GM19193 (cell line): ENCODE data around the gene SYNDIG1.

Experiments
- POLR2A ChIP-seq: IDR thresholded peaks from 4 replicates; pipeline ENCODE4 v1.6.1; 2011; ENCODE audit not compliant: insufficient read depth, insufficient read length; ENCODE audit errors: extremely low read depth

The SYNDIG1 gene

DNA sequence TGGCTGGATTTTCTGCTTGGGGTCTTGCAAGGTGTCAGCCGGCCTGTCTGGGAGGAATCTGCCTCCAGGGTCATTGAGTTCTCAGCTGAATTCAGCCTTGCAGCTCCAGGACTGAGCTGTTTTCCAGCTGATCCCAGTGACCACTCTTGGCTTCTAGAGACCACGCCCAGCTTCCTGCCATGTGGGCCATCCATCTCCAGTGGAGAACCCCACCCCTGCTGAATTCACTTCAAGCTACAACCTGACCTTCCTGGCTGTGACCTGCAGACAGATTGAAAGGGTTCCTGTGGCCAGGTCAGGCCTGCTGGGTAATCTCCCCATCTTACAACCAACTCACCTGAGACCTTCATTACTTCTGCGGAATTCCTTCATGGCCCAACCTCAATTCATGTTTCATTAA, 26.5 kb upstream of the SYNDIG1 start:
- TF ChIP-seq POLR2A, result no peak

- TF ChIP-seq POLR2A, result no peak
Measured at GRCh38 chr20:24443436-24443835, 26.0 kb upstream of the SYNDIG1 start.

GRCh38 chr20:24444526-24445190, 24.8 kb upstream of the SYNDIG1 start:
- no peak for TF ChIP-seq POLR2A

- no peak for TF ChIP-seq POLR2A
Measured at GRCh38 chr20:24445510-24446170, 23.8 kb upstream of the SYNDIG1 start.

GRCh38 chr20:24446811-24447210, 22.6 kb upstream of the SYNDIG1 start:
- TF ChIP-seq POLR2A, result no peak

DNA sequence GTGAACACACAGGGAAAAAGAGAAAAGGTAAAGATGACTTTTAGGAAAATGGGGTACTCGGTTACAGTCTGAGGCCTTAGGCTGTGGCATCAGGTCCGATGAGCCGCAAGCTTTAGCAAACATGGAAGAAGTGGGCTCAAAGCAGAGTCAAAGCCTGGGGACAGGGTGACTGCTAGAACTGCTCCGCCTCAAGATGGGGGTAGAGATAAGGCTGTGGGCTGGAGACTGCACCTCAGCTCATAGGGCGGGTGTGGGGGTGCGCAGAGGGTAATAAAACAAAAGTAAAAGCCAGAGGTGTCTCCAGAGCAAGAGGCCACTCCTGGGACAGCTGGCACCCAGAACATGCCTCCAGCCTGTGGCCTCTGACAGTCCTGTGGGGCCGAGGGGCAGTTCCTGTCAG, 21.3 kb upstream of the SYNDIG1 start:
- no peak for TF ChIP-seq POLR2A

DNA sequence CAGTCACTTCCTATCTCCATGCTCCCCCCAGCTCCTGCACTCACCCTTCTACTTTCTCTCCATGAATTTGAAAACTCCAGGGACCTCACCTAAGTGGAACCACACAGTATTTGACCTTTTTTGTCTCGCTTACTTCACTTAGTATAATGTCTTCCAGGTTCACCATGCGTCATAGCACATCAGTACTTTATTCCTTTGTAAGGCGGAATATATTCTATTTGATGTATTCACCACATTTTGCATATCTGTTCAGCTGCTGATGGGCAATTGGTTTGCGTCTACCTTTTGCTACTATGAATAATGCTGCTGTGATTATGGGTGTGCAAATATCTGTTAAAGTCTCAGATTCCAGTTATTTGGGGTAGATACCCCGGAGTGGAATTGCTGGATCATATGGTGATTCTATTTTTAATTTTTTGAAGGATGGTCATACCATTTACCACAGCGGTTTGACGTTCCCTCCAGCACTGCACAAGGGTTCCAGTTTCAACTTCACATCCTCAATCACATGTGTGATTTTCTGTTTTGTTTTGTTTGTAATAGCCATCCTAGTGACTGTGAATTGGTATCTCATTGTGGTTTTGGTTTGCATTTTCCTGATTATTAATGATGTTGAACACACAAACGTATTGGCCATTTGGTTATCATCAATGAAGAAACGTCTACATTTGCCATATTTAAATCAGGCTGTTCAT, 20.3 kb upstream of the SYNDIG1 start:
- no peak for TF ChIP-seq POLR2A

DNA sequence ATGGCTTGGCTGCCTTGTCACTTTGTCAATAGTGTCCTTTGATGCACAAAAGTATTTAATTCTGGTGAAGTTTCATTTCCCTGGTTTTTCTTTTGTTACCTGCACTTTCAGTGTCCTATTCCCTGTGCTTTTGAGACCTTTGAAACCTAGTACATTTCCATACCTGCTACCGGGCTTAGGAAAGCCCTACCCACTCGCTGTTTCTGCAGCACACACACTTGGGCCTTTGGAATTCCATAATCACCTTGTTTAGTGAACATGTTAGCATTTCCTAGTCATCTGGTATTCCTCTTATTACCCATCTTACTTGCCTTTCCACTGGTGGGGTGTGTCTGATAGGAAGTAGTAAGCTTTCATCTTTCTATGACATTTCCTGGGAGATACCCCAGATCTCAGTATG, 19.3 kb upstream of the SYNDIG1 start:
- TF ChIP-seq POLR2A, result no peak

- no peak for TF ChIP-seq POLR2A
Measured at GRCh38 chr20:24450624-24451376, 18.6 kb upstream of the SYNDIG1 start.

GRCh38 chr20:24451428-24451827, 18.0 kb upstream of the SYNDIG1 start:
- no peak for TF ChIP-seq POLR2A

GRCh38 chr20:24452016-24452415, 17.4 kb upstream of the SYNDIG1 start:
- no peak for TF ChIP-seq POLR2A

GRCh38 chr20:24452498-24453127, 16.8 kb upstream of the SYNDIG1 start:
- TF ChIP-seq POLR2A, result no peak

DNA sequence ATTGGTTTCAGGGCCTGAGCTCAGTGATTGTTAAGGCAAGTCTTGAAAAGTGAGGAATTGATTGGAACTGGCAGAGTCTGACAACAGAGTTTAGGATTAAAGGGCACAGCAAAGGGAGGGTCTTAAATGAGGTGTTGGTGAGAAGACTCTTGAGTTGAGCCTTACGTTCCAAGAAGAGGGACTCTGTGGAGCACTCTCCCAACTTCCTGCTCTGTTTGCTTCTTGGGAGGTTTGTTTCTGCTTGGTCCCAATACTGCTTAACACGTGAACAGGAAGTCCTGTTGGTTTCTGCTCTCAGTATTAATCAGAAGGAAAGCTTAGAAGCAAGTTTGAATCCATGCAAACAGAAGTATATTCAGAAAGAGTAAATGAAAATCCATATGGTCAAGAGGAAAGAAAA, 15.6 kb upstream of the SYNDIG1 start:
- no peak for TF ChIP-seq POLR2A

- TF ChIP-seq POLR2A, result no peak
Measured at GRCh38 chr20:24455081-24455480, 14.3 kb upstream of the SYNDIG1 start.

GRCh38 chr20:24456398-24456781, 13.0 kb upstream of the SYNDIG1 start:
- no peak for TF ChIP-seq POLR2A

- no peak for TF ChIP-seq POLR2A
Measured at GRCh38 chr20:24458436-24458835, 11.0 kb upstream of the SYNDIG1 start.

DNA sequence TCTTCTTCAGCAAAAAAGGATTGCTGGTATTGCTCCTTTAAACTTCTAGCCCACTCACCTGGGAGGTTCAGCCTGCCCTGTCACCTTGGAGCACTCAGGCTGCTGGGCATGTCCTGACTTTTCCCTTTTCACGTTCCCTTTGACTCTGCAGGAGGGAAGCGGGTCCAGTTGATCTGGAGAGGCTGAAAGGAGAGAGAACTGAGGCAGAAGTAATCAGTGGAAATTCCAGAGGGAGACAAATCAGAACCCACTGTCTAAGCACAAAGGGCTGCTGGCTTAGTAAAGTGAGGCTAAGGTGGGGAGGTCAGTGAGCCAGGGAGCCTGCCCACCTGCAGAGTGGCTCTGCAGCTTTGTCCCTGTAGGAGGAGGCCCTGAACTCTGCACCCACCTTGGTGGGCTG, 9.7 kb upstream of the SYNDIG1 start:
- TF ChIP-seq POLR2A, result no peak
